GM18907 (cell line): ENCODE measurements around the gene KIAA0930.
"Not testable (repeated sequence)": the region's sequence is repeated elsewhere in the genome, so short reads cannot be mapped to it uniquely, and the experiment has no call there.

Experiments
- ATAC-seq: cut with Tn5 transposase; IDR thresholded peaks from one replicate; pipeline ENCODE4 v1.9.1; 2021; ENCODE audit warnings: mild to moderate bottlenecking, moderate library complexity; ENCODE audit not compliant: unreplicated experiment

KIAA0930 gene

GRCh38 chr22:45240810-45241631 lies at the start of gene KIAA0930:
Gene KIAA0930 (minus strand): TSS chr22:45240894. CDS start chr22:45240703, 191 bp downstream.
- no peak for ATAC-seq

- no peak for ATAC-seq
Measured at GRCh38 chr22:45286854-45287551, 46.3 kb upstream of the KIAA0930 start.

- ATAC-seq = no peak
Measured at GRCh38 chr22:45285263-45286058, 44.8 kb upstream of the KIAA0930 start.

GRCh38 chr22:45284705-45285262 lies 44.1 kb upstream of the KIAA0930 start, which contains the start of gene UPK3A:
Gene UPK3A (plus strand): TSS chr22:45284949. CDS start chr22:45285014, 65 bp downstream.
- ATAC-seq = no peak

GRCh38 chr22:45281010-45281409 lies 40.3 kb upstream of the KIAA0930 start:
- ATAC-seq = no peak

GRCh38 chr22:45280587-45280980 lies 39.9 kb upstream of the KIAA0930 start:
- no peak for ATAC-seq

GRCh38 chr22:45278125-45278524 lies 37.4 kb upstream of the KIAA0930 start:
- no peak for ATAC-seq

- not testable (repeated sequence) for ATAC-seq
Measured at GRCh38 chr22:45277720-45278119, 37.0 kb upstream of the KIAA0930 start.

- ATAC-seq = no peak
Measured at GRCh38 chr22:45276507-45277105, 35.9 kb upstream of the KIAA0930 start.

- ATAC-seq = no peak
Measured at GRCh38 chr22:45273452-45274075, 32.9 kb upstream of the KIAA0930 start.

- ATAC-seq = no peak
Measured at GRCh38 chr22:45272498-45272897, 31.8 kb upstream of the KIAA0930 start.

GRCh38 chr22:45271667-45272201 lies 31.0 kb upstream of the KIAA0930 start:
- ATAC-seq = no peak

GRCh38 chr22:45270095-45271020 lies 29.7 kb upstream of the KIAA0930 start:
- no peak for ATAC-seq

- no peak for ATAC-seq
Measured at GRCh38 chr22:45268958-45269844, 28.5 kb upstream of the KIAA0930 start.

GRCh38 chr22:45268167-45268957 lies 27.7 kb upstream of the KIAA0930 start:
- ATAC-seq = no peak

GRCh38 chr22:45265535-45265934 lies 24.8 kb upstream of the KIAA0930 start:
- no peak for ATAC-seq
